Ectodermal cell (in vitro differentiated cells): ENCODE results near the gene PHLPP1.

Experiments
- H3K27ac ChIP-seq: 2 replicates; pipeline ENCODE4 v1.7.0; 2013; ENCODE audit warnings: mild to moderate bottlenecking, low read depth, low read length; ENCODE audit not compliant: insufficient read depth, poor library complexity, severe bottlenecking
- H3K27me3 ChIP-seq: 2 replicates; pipeline ENCODE4 v1.7.0; 2013; ENCODE audit warnings: mild to moderate bottlenecking, low read length; ENCODE audit not compliant: insufficient read depth, control insufficient read depth, poor library complexity, severe bottlenecking
- H3K36me3 ChIP-seq: one replicate; pipeline ENCODE4 v1.7.0; 2013; ENCODE audit warnings: low read length; ENCODE audit not compliant: control insufficient read depth, insufficient read depth
- H3K4me1 ChIP-seq: one replicate; pipeline ENCODE4 v1.7.0; 2013; ENCODE audit warnings: low read length; ENCODE audit not compliant: control insufficient read depth, insufficient read depth
- H3K4me3 ChIP-seq: 2 replicates; pipeline ENCODE4 v1.7.0; 2013; ENCODE audit warnings: low read depth, low read length, control low read depth; ENCODE audit not compliant: insufficient read depth
- H3K9me3 ChIP-seq: 2 replicates; pipeline ENCODE4 v1.7.0; 2013; ENCODE audit warnings: mild to moderate bottlenecking, low read length, moderate library complexity; ENCODE audit not compliant: control insufficient read depth
- WGBS, 2 experiments: methylation state at CpG; one replicate each; pipeline ENCODE4 v1.1.7; 2013; ENCODE audit warnings: missing lambda C conversion rate in 2 of 2; 5-methylcytosine and 5-hydroxymethylcytosine counted together

Gene PHLPP1

DNA sequence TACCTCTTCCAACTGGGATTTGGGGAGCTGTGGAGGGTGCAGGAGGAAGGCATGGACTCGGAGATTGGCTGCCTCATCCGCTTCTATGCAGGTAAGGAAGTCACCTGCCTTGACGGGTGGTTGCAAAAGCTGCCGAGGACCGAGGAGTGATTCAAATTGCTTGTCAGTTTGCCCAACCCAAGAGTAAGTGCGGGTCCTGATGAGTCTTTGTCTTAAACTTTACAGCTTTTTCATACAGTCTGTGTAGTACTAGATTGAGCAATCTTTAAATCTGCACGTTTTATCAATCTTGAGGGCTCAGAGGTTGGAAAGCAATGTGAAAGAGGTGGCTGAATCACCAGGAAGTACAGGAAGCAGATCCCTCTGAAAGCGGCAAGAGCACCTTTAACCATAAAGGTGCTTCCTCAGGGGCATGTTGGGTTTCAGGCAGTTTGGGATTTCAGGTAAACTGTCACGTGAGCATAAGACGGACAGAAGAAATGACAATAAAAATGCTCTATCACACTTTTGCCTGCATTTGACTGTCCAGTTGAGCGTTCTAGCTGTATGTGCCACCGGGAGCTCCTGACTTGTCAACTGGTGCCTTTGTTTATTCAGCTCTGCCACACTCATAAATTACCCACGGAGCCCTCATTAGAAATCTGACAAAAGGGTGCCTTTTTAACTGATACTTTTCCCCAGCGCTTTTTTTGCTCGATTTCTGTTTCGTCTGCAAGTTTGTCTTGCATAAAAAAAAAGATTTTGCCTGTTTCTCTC, 2.0 kb downstream of the PHLPP1 start:
- Histone ChIP-seq H3K4me1 (peaks cover 24% of the 10 kb centered on the region), H3K27ac (no peak overlapping the region), H3K9me3 (no peaks in the 10 kb centered on the region), H3K36me3 (no peaks in the 10 kb centered on the region), H3K4me3 (peak overlapping the region; percentile 73), H3K27me3 (peaks cover 5% of the 10 kb centered on the region)
- 1% methylated on average over 16 of the region's 16 CpGs for WGBS, 2 experiments

DNA sequence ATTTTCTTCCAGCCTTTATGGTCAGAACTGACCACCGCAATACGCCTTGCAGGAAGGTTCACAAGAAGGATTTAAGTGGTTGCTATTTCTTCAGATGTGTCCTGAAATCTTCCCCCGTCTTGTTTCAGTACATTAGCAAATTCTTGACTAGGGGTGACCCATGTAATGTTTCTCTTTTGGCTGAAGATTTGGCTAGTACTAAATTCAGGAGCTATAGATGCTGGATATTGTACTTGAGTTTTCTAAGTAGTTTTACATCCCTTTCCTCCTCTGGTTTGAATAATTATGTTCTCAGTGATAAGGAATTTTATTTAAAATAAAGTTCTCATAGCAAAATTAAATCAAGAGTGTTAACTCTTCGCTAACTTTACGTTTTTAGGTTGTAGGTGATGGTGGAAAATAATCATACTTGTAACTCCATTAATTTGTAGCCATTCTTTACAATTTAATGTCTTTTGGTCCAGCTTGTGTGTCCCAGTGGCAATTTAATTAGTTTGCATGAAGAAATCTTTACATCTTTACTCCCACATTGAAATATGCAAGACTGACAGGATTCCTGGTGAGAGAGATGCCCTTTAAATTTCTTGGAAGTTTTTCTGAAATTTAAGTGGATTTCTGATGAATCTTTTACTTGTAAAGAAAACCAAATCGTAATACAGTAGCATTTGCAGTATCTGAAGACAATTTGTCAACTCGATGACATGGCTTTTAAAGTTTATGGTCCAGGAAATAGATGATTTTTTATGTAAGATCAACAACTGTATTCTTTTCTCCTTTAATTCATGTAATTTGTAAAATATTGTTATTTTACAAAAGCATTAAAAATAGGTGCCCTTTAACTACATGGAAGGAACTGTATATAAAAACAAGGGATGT, 2.8 kb downstream of the PHLPP1 start:
- Histone ChIP-seq H3K4me3 (peak overlapping the region; percentile 73), H3K4me1 (peaks cover 24% of the 10 kb centered on the region), H3K36me3 (no peaks in the 10 kb centered on the region), H3K27ac (no peak overlapping the region), H3K9me3 (no peaks in the 10 kb centered on the region), H3K27me3 (peaks cover 10% of the 10 kb centered on the region)
- WGBS, 2 experiments: 19 to 24% methylated on average over 4 to 5 of the region's 7 CpGs

DNA sequence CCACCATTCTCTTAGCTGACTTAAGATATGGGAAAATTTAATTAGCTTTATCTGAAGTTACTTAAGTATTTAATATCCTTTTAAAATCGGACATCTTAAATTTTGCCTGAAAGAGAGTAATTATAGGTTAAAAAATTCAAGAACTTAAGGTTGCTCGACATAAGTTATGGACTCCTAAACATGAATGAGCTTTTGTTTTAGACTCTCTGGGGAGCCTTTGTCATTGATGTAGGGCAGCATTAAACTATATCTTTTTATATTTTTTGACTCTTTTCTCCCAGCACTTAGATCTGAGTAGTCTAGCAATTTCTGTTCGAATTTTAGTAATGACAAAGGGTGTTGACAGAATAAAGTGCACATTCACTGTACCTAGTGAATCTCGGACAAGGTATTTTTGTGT, 4.7 kb downstream of the PHLPP1 start:
- H3K36me3 ChIP-seq: no peaks in the 10 kb centered on the region
- H3K27me3 ChIP-seq: peaks cover 13% of the 10 kb centered on the region
- no peak overlapping the region for H3K27ac ChIP-seq
- H3K4me3 ChIP-seq: peak overlapping the region; percentile 73
- no peaks in the 10 kb centered on the region for H3K9me3 ChIP-seq
- H3K4me1 ChIP-seq: peaks cover 29% of the 10 kb centered on the region
- WGBS, 2 experiments: 33 to 35% methylated on average over 3 of the region's 4 CpGs

DNA sequence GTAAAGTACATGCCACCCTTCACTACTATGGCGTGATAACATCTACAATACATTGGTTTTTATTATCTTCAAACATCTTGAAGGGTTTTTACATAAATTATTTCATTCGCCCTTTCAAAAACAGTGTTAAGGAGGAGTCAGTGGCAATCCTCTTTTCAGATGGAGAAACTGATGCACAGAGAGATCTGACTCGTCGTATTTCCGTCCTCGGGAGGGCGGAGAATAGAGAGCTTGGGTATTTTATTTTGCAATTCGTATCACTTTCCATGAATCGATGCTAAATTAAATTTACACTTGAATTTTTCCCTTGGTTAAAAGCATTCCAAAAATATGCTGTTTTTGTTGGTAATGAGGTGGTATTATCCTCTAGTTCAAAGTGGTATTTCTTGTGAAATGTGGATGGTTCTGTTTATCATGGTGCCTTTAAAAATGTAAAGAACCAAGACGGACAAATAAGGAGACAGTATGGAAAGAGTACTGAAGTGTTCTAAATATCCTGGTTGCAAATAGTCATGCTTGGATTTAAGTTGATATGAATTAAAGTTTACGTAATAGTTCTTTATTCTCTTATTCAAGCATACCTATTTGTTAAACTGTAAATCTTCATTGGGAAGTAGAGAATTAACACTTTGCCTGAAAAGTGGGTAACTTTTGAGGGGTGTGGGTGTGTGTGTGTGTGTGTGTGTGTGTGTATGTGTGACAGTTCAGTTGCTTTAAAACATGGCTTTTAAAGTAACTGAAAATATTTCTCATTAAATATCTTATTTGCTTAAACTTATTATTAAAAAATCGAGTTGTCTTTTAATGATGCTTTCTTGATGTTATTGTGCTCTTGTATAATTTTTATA, 5.6 kb downstream of the PHLPP1 start:
- H3K9me3 ChIP-seq: no peaks in the 10 kb centered on the region
- WGBS, 2 experiments: 30 to 36% methylated on average over 9 to 10 of the region's 12 CpGs
- no peak overlapping the region for H3K4me3 ChIP-seq
- no peaks in the 10 kb centered on the region for H3K36me3 ChIP-seq
- peaks cover 13% of the 10 kb centered on the region for H3K27me3 ChIP-seq
- peak overlapping the region; percentile 20 for H3K27ac ChIP-seq
- peaks cover 29% of the 10 kb centered on the region for H3K4me1 ChIP-seq

DNA sequence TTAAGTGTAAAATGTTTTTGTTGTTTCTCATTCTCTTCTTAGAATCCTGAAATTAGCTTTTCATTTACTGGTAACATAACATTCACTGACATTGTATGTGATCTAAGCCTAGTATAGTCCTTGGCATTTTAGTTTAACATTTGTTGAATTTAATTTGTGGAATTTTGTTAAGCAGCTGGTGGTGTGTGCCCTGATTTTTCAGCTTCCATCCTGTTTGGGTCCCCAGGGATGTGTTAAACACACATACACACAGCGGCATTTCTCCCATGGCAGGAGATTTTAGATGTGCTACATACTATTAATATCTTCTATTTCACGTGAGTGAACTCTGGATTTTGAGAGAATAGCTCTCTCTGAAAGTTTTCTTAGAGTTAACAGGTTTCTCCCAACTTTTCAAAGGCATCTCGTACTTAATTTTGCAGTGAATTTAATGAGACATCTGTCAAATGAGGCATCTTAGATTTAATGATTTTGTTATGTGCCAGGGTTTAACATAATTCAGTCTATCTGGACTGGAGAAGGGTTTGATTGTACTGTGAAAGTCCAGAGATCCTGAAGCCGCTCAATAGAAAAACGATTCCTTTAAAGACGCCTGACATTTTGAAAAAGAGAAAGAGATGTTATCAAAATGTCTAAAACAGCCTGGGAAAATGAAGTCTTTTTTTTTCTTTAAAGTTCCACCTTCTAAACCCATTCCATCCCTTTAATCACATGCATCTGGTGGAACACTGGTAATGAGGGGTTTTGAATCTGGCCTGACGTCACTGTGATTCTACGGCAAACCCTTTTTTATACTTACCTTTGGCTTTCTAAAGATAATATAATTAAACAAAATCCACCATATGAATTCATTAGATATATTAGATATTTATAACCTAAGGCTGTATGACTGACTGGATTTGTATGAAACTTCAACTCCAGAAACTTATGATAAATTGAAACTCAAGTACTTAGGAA, 6.8 kb downstream of the PHLPP1 start:
- Histone ChIP-seq H3K4me1 (peaks cover 29% of the 10 kb centered on the region), H3K27ac (no peak overlapping the region), H3K4me3 (no peak overlapping the region), H3K27me3 (peaks cover 13% of the 10 kb centered on the region), H3K9me3 (no peaks in the 10 kb centered on the region), H3K36me3 (no peaks in the 10 kb centered on the region)
- WGBS, 2 experiments: 87 to 90% methylated on average over 5 to 6 of the region's 8 CpGs

DNA sequence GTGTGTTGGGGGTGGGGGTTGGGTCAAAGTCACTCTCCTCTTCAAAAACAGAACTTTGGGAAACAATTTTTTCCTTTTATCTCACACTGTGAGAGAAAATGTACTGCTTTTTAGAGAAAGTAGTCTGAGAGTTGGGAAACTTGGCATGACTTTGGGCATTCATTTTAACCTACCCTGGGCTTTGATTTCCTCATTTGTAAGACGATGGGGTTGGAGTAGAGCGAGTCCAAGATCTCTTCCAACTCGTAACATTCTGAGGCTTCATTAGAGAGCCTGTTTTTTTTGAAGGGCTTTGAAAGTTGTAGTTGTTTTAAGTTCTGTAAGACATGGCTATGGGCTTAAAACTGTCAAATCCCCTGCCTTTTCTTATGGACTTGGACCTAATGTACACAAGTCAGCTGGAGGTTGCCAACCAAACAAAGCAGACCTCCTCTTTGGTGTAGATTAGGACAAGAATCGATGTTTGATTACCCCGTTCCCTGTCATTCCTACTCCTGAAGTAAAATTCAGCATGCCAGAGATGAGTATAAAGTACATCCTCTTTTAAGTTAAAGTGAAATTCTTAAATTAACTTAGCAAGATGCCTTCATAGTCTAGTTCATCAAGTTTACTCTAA, 8.4 kb downstream of the PHLPP1 start:
- WGBS, 2 experiments: 30 to 38% methylated on average over 5 of the region's 5 CpGs
- Histone ChIP-seq H3K4me3 (no peak overlapping the region), H3K27me3 (peaks cover 13% of the 10 kb centered on the region), H3K27ac (no peak overlapping the region), H3K36me3 (no peaks in the 10 kb centered on the region), H3K4me1 (peaks cover 29% of the 10 kb centered on the region), H3K9me3 (no peaks in the 10 kb centered on the region)

DNA sequence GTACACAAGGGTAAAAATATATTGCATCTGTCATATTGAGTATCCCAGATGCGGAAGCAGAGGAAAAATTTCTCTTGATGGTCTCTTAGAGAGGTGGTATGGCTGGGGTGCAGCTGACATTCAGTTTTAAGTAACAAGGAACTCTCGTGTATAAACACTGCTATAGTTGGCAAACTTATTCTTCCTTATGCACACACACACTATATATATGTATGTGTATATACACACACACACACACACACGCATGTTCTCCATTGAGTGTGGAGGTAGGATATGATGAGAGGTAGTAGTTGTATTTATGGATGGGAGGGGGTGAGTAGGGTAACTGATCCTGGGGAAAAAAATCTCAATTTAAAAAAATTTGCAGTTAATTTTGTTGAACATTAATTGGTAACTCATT, 10.6 kb downstream of the PHLPP1 start:
- H3K27ac ChIP-seq: no peak overlapping the region
- peaks cover 8% of the 10 kb centered on the region for H3K4me1 ChIP-seq
- no peaks in the 10 kb centered on the region for H3K36me3 ChIP-seq
- H3K4me3 ChIP-seq: no peak overlapping the region
- peaks cover 13% of the 10 kb centered on the region for H3K27me3 ChIP-seq
- WGBS, 2 experiments: 98 to 100% methylated on average over 1 to 3 of the region's 3 CpGs
- no peaks in the 10 kb centered on the region for H3K9me3 ChIP-seq

DNA sequence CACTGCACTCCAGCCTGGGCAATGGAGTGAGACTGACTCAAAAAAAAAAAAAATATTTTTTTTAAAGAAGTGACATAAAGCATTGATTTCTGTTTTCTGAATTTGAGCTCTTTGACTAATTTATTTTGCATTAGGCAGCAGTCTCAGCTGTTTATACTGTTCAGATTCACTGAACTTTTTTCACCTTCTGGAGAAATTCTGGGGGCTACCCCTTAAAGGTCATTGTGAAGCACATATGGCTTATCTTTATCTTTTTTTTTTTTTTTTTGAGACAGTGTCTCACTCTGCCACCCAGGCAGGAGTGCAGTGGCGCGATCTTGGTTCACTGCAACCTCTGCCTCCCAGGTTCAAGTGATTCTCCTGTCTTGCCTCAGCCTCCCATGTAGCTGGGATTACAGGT, 12.9 kb downstream of the PHLPP1 start:
- Histone ChIP-seq H3K4me1 (peaks cover 8% of the 10 kb centered on the region), H3K36me3 (no peaks in the 10 kb centered on the region), H3K9me3 (no peaks in the 10 kb centered on the region), H3K27ac (no peak overlapping the region), H3K4me3 (no peak overlapping the region), H3K27me3 (peaks cover 3% of the 10 kb centered on the region)
- 95 to 100% methylated on average over 2 of the region's 2 CpGs for WGBS, 2 experiments
